Neural crest cell (in vitro differentiated cells): ENCODE results near the gene SPTLC3. TPM values are rescaled to one million over a fixed set of nuclear protein-coding genes. Genes with fewer than 3 reads are reported as not detected.
A peak's percentile ranks its signal among the peaks of the same experiment; 100 is the strongest.

Experiments
- DNase-seq: peaks from one replicate; pipeline ENCODE4 v3.0.0; 2021; ENCODE audit warnings: low read depth, mixed read lengths, low spot score
- H3K27ac Mint-ChIP-seq: one replicate; pipeline ENCODE4 v1.8.0; 2021; ENCODE audit warnings: mild to moderate bottlenecking, mixed read lengths; ENCODE audit not compliant: unreplicated experiment
- H3K27me3 Mint-ChIP-seq: 2 replicates; pipeline ENCODE4 v1.8.0; 2021; ENCODE audit warnings: low read depth, mild to moderate bottlenecking, mixed read lengths
- H3K36me3 Mint-ChIP-seq: 2 replicates; pipeline ENCODE4 v1.8.0; 2021; ENCODE audit warnings: low read depth, mild to moderate bottlenecking, mixed read lengths
- H3K4me1 Mint-ChIP-seq: 2 replicates; pipeline ENCODE4 v1.8.0; 2021; ENCODE audit warnings: mixed read lengths
- H3K4me3 Mint-ChIP-seq: one replicate; pipeline ENCODE4 v1.8.0; 2021; ENCODE audit warnings: mild to moderate bottlenecking, mixed read lengths
- H3K9me3 Mint-ChIP-seq: 2 replicates; pipeline ENCODE4 v1.8.0; 2021; ENCODE audit warnings: mixed read lengths
- CTCF ChIP-seq: fragments of 200-600 bp; sonication (generic); conservative IDR thresholded peaks from 2 replicates; pipeline ENCODE4 v1.5.0; 2021; ENCODE audit warnings: antibody characterized with exemption, mild to moderate bottlenecking
- total RNA-seq: library from RNA; stranded (reverse); gene quantifications from 2 replicates; pipeline ENCODE4 v1.2.1, GENCODE V29; 2021

SPTLC3 gene
- total RNA-seq, 1 donor from 2014 or later: 0.33 TPM

- Mint-ChIP-seq H3K27ac (peak overlapping the region; percentile 85), H3K36me3 (no peaks in the 10 kb centered on the region), H3K4me3 (no peak overlapping the region), H3K4me1 (peaks cover 6% of the 10 kb centered on the region), H3K27me3 (peaks cover 2% of the 10 kb centered on the region), H3K9me3 (no peaks in the 10 kb centered on the region)
- DNase-seq: no peak
- TF ChIP-seq CTCF: no peak
Observed at GRCh38 chr20:13200767-13201500, 192.2 kb downstream of the SPTLC3 start.

GRCh38 chr20:13202565-13202964 is 193.8 kb downstream of the SPTLC3 start:
- H3K27ac Mint-ChIP-seq: no peak overlapping the region

GRCh38 chr20:13205425-13205824 is 196.7 kb downstream of the SPTLC3 start:
- no peak overlapping the region for H3K4me3 Mint-ChIP-seq
- no peak for TF ChIP-seq CTCF
- DNase-seq: no peak

More at GRCh38 chr20:13202565-13202964, 193.8 kb downstream of the SPTLC3 start:
- Mint-ChIP-seq H3K27me3 (peaks cover 4% of the 10 kb centered on the region), H3K36me3 (no peaks in the 10 kb centered on the region), H3K4me1 (peaks cover 6% of the 10 kb centered on the region), H3K4me3 (no peak overlapping the region), H3K9me3 (no peaks in the 10 kb centered on the region)
- TF ChIP-seq CTCF: no peak
- DNase-seq: no peak

GRCh38 chr20:13205848-13206434 is 197.2 kb downstream of the SPTLC3 start:
- Mint-ChIP-seq H3K36me3 (no peaks in the 10 kb centered on the region), H3K4me1 (peaks cover 3% of the 10 kb centered on the region), H3K27ac (no peak overlapping the region), H3K4me3 (no peak overlapping the region), H3K9me3 (no peaks in the 10 kb centered on the region), H3K27me3 (peaks cover 4% of the 10 kb centered on the region)
- DNase-seq: no peak
- TF ChIP-seq CTCF: no peak

More at GRCh38 chr20:13205425-13205824, 196.7 kb downstream of the SPTLC3 start:
- Mint-ChIP-seq H3K9me3 (no peaks in the 10 kb centered on the region), H3K27me3 (peaks cover 4% of the 10 kb centered on the region), H3K4me1 (peaks cover 6% of the 10 kb centered on the region), H3K27ac (no peak overlapping the region), H3K36me3 (no peaks in the 10 kb centered on the region)

- Mint-ChIP-seq H3K4me3 (no peak overlapping the region), H3K27ac (no peak overlapping the region), H3K36me3 (no peaks in the 10 kb centered on the region), H3K9me3 (no peaks in the 10 kb centered on the region), H3K4me1 (no peaks in the 10 kb centered on the region), H3K27me3 (peaks cover 6% of the 10 kb centered on the region)
- no peak for DNase-seq
- TF ChIP-seq CTCF: no peak
Observed at GRCh38 chr20:13207016-13207415, 198.2 kb downstream of the SPTLC3 start.
